HEK293 (cell line): ENCODE results near the gene CD83.

Experiments used
- GLI2 ChIP-seq: fragments of 450-650 bp; formaldehyde crosslinking; IDR thresholded peaks from 2 replicates; pipeline ENCODE4; 2017; ENCODE audit warnings: missing biosample characterization, missing genetic modification characterization, low read depth, borderline replicate concordance
- IKZF3 ChIP-seq: fragments of 450-650 bp; IDR thresholded peaks from 2 replicates; pipeline ENCODE4 v1.5.0; 2018; ENCODE audit warnings: missing biosample characterization, mild to moderate bottlenecking, missing genetic modification characterization, moderate library complexity
- PRDM1 ChIP-seq: fragments of 450-650 bp; formaldehyde crosslinking; IDR thresholded peaks from 2 replicates; pipeline ENCODE4; 2016; ENCODE audit warnings: missing biosample characterization, missing genetic modification characterization

DNA sequence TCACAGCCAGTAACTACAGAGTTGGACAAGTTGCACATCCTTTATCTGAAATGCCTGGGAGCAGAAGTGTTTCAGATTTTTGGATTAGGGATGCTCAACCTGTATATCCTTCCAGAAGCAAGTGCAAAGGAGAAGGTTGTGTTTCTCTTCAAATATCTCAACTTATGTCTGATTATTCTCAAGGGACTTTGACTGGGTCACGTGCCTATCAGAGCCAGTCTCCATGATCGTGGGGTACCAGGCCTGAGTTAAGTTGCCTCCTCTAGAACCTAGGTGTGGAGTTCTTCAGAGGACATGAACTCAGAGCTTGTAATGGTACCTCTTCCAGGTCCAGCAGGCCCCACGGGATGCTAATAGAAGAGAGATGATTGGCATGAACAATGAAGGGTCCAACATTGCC lies 7.8 kb downstream of the CD83 start:
- TF ChIP-seq GLI2 (tag by site-specific recombination), result no peak
- TF ChIP-seq PRDM1 (tag by site-specific recombination), result no peak
- TF ChIP-seq IKZF3 (tag by site-specific recombination), result no peak
